ENCODE data around the gene TTC28. TPM values are rescaled to one million over a fixed set of nuclear protein-coding genes. Genes with fewer than 3 reads are reported as not detected.

TTC28 gene
- total and polyA plus RNA-seq, 10 of the 15 experiments (the other 5 are each of a cell fraction or from before 2014, with no cell fraction given) = 0.15 to 8.4 (median 1.4) TPM

- POLR2A ChIA-PET = no interaction called here
- Histone ChIP-seq H3K4me2 (ENCODE audit: control insufficient read depth, insufficient read depth) (no peak overlapping the region), H3K4me3 (no peak overlapping the region), H2AFZ (ENCODE audit: control insufficient read depth, low read depth, low read length) (no peak overlapping the region), H3K9ac (ENCODE audit: control insufficient read depth, insufficient read depth, low read length) (no peak overlapping the region), H3K27me3 (replicated peaks in 1 of 2; ENCODE audit: control insufficient read depth in 2 of 2, insufficient read depth in 2 of 2, low read length in 1 of 2) (no peaks in the 10 kb centered on the region; a peak in 1 of 4 replicates), H3K79me2 (ENCODE audit: control insufficient read depth, insufficient read depth, low read length) (no peaks in the 10 kb centered on the region), H3K9me3 (replicated peaks; ENCODE audit: control insufficient read depth, insufficient read depth, low read length) (no peaks in the 10 kb centered on the region), H4K20me1 (ENCODE audit: control insufficient read depth, insufficient read depth) (no peaks in the 10 kb centered on the region), H3K36me3 (ENCODE audit: control insufficient read depth in 2 of 2, insufficient read depth in 2 of 2, low read length in 1 of 2) (no peaks in the 10 kb centered on the region), H3K4me1 (ENCODE audit: control insufficient read depth, insufficient read depth, low read length) (no peaks in the 10 kb centered on the region), H3K27ac (ENCODE audit: control insufficient read depth, insufficient read depth) (no peak overlapping the region)
- in situ Hi-C loops (cut with MboI) = no loop called here
- FAIRE-seq = no peak
- CTCF ChIA-PET = no interaction called here
- SMC1A ChIA-PET (ENCODE audit: uncharacterized antibody, unreplicated experiment) = no interaction called here
- BruUV-seq (replicated peaks) = no TSS peak
- intact Hi-C loops (cut with micrococcal nuclease; ENCODE audit: unreplicated experiment) = no loop called here
- ATAC-seq = no peak
- DNase-seq (ENCODE audit: low read depth, low spot score) = no peak
- WGBS (ENCODE audit: insufficient coverage, insufficient replicate concordance, low lambda C conversion rate, missing lambda C conversion rate) = 48% methylated on average over 4 of the region's 4 CpGs
- RAD21 ChIA-PET (ENCODE audit: unreplicated experiment) = no interaction called here
- TF ChIP-seq USF1 (IDR thresholded peaks at IDR 0.05; ENCODE audit: borderline replicate concordance, extremely low read length, insufficient read depth, low read depth, low read length) (no peak), TCF12 (IDR thresholded peaks at IDR 0.05; ENCODE audit: low read depth, low read length) (no peak), POLR2A (IDR thresholded peaks at IDR 0.05; ENCODE audit: low read depth, low read length) (no peak), TARDBP (IDR thresholded peaks at IDR 0.05; ENCODE audit: borderline replicate concordance) (no peak), RFX5 (IDR thresholded peaks at IDR 0.05; ENCODE audit: low read depth, low read length) (no peak), ZNF207 (IDR thresholded peaks at IDR 0.05; ENCODE audit: borderline replicate concordance) (no peak), FOS (IDR thresholded peaks at IDR 0.05; ENCODE audit: borderline replicate concordance, extremely low read depth, insufficient read length) (no peak), REST (IDR thresholded peaks at IDR 0.05; ENCODE audit: low read depth, low read length) (no peak), MEF2B (IDR thresholded peaks at IDR 0.05; ENCODE audit: partially characterized antibody, poor library complexity, severe bottlenecking) (no peak), ATF3 (IDR thresholded peaks at IDR 0.05; ENCODE audit: borderline replicate concordance, extremely low read depth, low read depth, low read length) (no peak)
Measured at GRCh38 chr22:28648792-28649191, 30.8 kb downstream of the TTC28 start.

Data from GM12878 (cell line).